H1 (cell line): Measurements from ENCODE around the gene ECE2. TPM values are rescaled to one million over a fixed set of nuclear protein-coding genes. Genes with fewer than 3 reads are reported as not detected.

Source experiments
- CTCF ChIA-PET: fragments of 300-600 bp; sonication (Branson Sonifier 250); formaldehyde crosslinking; loops from one replicate; lab custom pipeline; 2021; ENCODE audit not compliant: partially characterized antibody; lab: Charles Lee
- POLR2A ChIA-PET: fragments of 300-600 bp; sonication (Branson Sonifier 250); formaldehyde crosslinking; loops from one replicate; lab custom pipeline; 2021; ENCODE audit warnings: inconsistent platforms; ENCODE audit not compliant: partially characterized antibody; lab: Charles Lee
- DNase-seq, 2 experiments: peaks; one replicate each; pipeline versions ENCODE4 v3.0.0 to v3.0.0-alpha.2; 2010 to 2022; ENCODE audit warnings: low spot score in 2 of 2, low read depth in 1 of 2, mixed read lengths in 1 of 2
- FAIRE-seq: peaks from 2 replicates; lab custom pipeline; 2011; peaks lifted over from hg19 to GRCh38; lab: Jason Lieb, UNC
- H2AFZ ChIP-seq: 2 replicates; pipeline ENCODE4 v1.8.1; 2012; ENCODE audit warnings: low read length, inconsistent platforms
- H2AK5ac ChIP-seq: 2 replicates; pipeline ENCODE4 v1.6.1; 2013; ENCODE audit warnings: low read depth, low read length
- H2BK120ac ChIP-seq: replicated peaks from 2 replicates; pipeline ENCODE3; 2013; ENCODE audit warnings: low read depth, low read length, inconsistent platforms
- H2BK12ac ChIP-seq: 2 replicates; pipeline ENCODE4 v1.6.1; 2013; ENCODE audit warnings: low read depth, low read length
- H2BK15ac ChIP-seq: 2 replicates; pipeline ENCODE4 v1.6.1; 2013; ENCODE audit warnings: low read length
- H2BK20ac ChIP-seq: 2 replicates; pipeline ENCODE4 v1.6.1; 2013; ENCODE audit warnings: low read length
- H2BK5ac ChIP-seq: 2 replicates; pipeline ENCODE4 v1.6.1; 2013; ENCODE audit warnings: low read depth, low read length
- H3K14ac ChIP-seq: 2 replicates; pipeline ENCODE4 v1.6.1; 2013; ENCODE audit warnings: inconsistent platforms; ENCODE audit not compliant: insufficient read length
- H3K18ac ChIP-seq: 2 replicates; pipeline ENCODE4 v1.6.1; 2013; ENCODE audit warnings: low read length; ENCODE audit errors: extremely low read depth
- H3K23ac ChIP-seq: 2 replicates; pipeline ENCODE4 v1.6.1; 2013; ENCODE audit warnings: inconsistent platforms; ENCODE audit not compliant: insufficient read length
- H3K23me2 ChIP-seq: 2 replicates; pipeline ENCODE4 v1.6.1; 2013; ENCODE audit warnings: low read depth, low read length
- H3K27ac ChIP-seq: 2 replicates; pipeline ENCODE4 v1.6.1; 2011; ENCODE audit warnings: low read depth, low read length, inconsistent platforms
- H3K27me3 ChIP-seq, 4 experiments: replicated peaks in 1 of 4; 1 replicate in 1 of 4; 2 replicates in 3 of 4; pipeline versions ENCODE4 v1.6.1 to v1.8.1; 2011 to 2013; ENCODE audit warnings: low read length in 3 of 4, mild to moderate bottlenecking in 3 of 4, inconsistent platforms in 2 of 4, mixed read lengths in 2 of 4, moderate library complexity in 1 of 4; ENCODE audit not compliant: control insufficient read depth in 3 of 4, insufficient read depth in 3 of 4; ENCODE audit errors: extremely low read depth in 1 of 4
- H3K36me3 ChIP-seq, 4 experiments: 2 replicates each; pipeline versions ENCODE4 v1.6.1 to v1.8.1; 2011 to 2013; ENCODE audit warnings: mild to moderate bottlenecking in 4 of 4, low read length in 3 of 4, moderate library complexity in 2 of 4, control low read depth in 1 of 4, inconsistent platforms in 1 of 4; ENCODE audit not compliant: insufficient read depth in 4 of 4, control insufficient read depth in 2 of 4
- H3K4ac ChIP-seq: replicated peaks from 2 replicates; pipeline ENCODE3; 2013; ENCODE audit warnings: low read length, low read depth, mixed read lengths, inconsistent platforms; ENCODE audit not compliant: insufficient read length
- H3K4me1 ChIP-seq, 4 experiments: replicated peaks in 1 of 4; 1 replicate in 1 of 4; 2 replicates in 3 of 4; pipeline versions ENCODE4 v1.6.1 to v1.8.1; 2011 to 2013; ENCODE audit warnings: low read length in 3 of 4, inconsistent platforms in 2 of 4, mixed read lengths in 1 of 4; ENCODE audit not compliant: insufficient read depth in 4 of 4, control insufficient read depth in 3 of 4
- H3K4me2 ChIP-seq, 2 experiments: 2 replicates each; pipeline versions ENCODE4 v1.6.1 to v1.8.1; 2011 to 2013; ENCODE audit warnings: low read depth in 2 of 2, low read length in 2 of 2, control low read depth in 1 of 2, inconsistent platforms in 1 of 2, mild to moderate bottlenecking in 1 of 2; ENCODE audit not compliant: insufficient read depth in 1 of 2
- H3K4me3 ChIP-seq, 4 experiments: fragments of 200-600, 300-600 bp in 1 of 4; sonication (generic), shearing (Covaris generic), sonication (Bioruptor Twin) in 1 of 4; 2 replicates each; pipeline versions ENCODE4 v1.5.1 to v1.8.1; 2011 to 2016; ENCODE audit warnings: low read length in 4 of 4, low read depth in 3 of 4, control low read depth in 2 of 4, inconsistent platforms in 2 of 4, mild to moderate bottlenecking in 2 of 4, mixed read lengths in 1 of 4, moderate library complexity in 1 of 4; ENCODE audit not compliant: insufficient read depth in 2 of 4; ENCODE audit errors: extremely low read depth in 1 of 4
- H3K56ac ChIP-seq: replicated peaks from 2 replicates; pipeline ENCODE3; 2013; ENCODE audit warnings: low read depth, mild to moderate bottlenecking, mixed read lengths, low read length, inconsistent platforms; ENCODE audit not compliant: insufficient read length
- H3K79me1 ChIP-seq: 2 replicates; pipeline ENCODE4 v1.6.1; 2013; ENCODE audit warnings: low read depth, low read length, control low read depth
- H3K79me2 ChIP-seq, 2 experiments: 2 replicates each; pipeline versions ENCODE4 v1.6.1 to v1.8.1; 2012 to 2013; ENCODE audit warnings: low read length in 2 of 2, mild to moderate bottlenecking in 2 of 2, inconsistent platforms in 1 of 2; ENCODE audit not compliant: insufficient read depth in 2 of 2, control insufficient read depth in 1 of 2
- H3K9ac ChIP-seq, 4 experiments: replicated peaks in 1 of 4; 1 replicate in 1 of 4; 2 replicates in 3 of 4; pipeline versions ENCODE4 v1.6.1 to v1.8.1; 2011 to 2013; ENCODE audit warnings: low read depth in 3 of 4, low read length in 3 of 4, control low read depth in 2 of 4, mild to moderate bottlenecking in 2 of 4, moderate library complexity in 2 of 4, inconsistent platforms in 1 of 4; ENCODE audit errors: extremely low read depth in 1 of 4
- H3K9me3 ChIP-seq, 2 experiments: 2 replicates each; pipeline versions ENCODE4 v1.6.1 to v1.8.1; 2012 to 2013; ENCODE audit warnings: mild to moderate bottlenecking in 2 of 2, moderate library complexity in 2 of 2, control low read depth in 1 of 2, inconsistent platforms in 1 of 2, low read depth in 1 of 2, low read length in 1 of 2, mixed read lengths in 1 of 2; ENCODE audit not compliant: insufficient read depth in 2 of 2
- H4K20me1 ChIP-seq, 2 experiments: replicated peaks in 1 of 2; 2 replicates each; pipeline versions ENCODE3 to v1.8.1; 2011 to 2013; ENCODE audit warnings: inconsistent platforms in 2 of 2, low read length in 2 of 2, mild to moderate bottlenecking in 1 of 2; ENCODE audit not compliant: insufficient read depth in 2 of 2, control insufficient read depth in 1 of 2
- H4K5ac ChIP-seq: 2 replicates; pipeline ENCODE4 v1.6.1; 2013; ENCODE audit warnings: low read length, low read depth, mixed read lengths, inconsistent platforms; ENCODE audit not compliant: insufficient read length
- H4K8ac ChIP-seq: 2 replicates; pipeline ENCODE4 v1.8.0; 2013; ENCODE audit warnings: mild to moderate bottlenecking, moderate library complexity, low read length, inconsistent platforms; ENCODE audit not compliant: insufficient read depth; ENCODE audit errors: extremely low read depth
- H4K91ac ChIP-seq: replicated peaks from 2 replicates; pipeline ENCODE3; 2013; ENCODE audit warnings: low read length, mixed read lengths, inconsistent platforms; ENCODE audit not compliant: insufficient read length
- FOSL1 ChIP-seq: IDR thresholded peaks from 2 replicates; pipeline ENCODE4 v1.6.1; 2011; ENCODE audit warnings: mild to moderate bottlenecking, low read depth, low read length, moderate library complexity; ENCODE audit not compliant: insufficient read depth
- HDAC2 ChIP-seq, 2 experiments: fragments of 300-600 bp in 1 of 2; sonication (generic) in 1 of 2; IDR thresholded peaks; 2 replicates each; pipeline ENCODE4 v1.6.1; 2011 to 2012; ENCODE audit warnings: low read depth in 2 of 2, low read length in 2 of 2, mild to moderate bottlenecking in 2 of 2, moderate library complexity in 2 of 2, borderline replicate concordance in 1 of 2, inconsistent platforms in 1 of 2
- HDAC6 ChIP-seq: IDR thresholded peaks from one replicate; pipeline ENCODE4 v1.7.1; 2012; ENCODE audit warnings: low read depth, mild to moderate bottlenecking, inconsistent platforms, low read length, moderate library complexity
- POLR2AphosphoS5 ChIP-seq: IDR thresholded peaks from 2 replicates; pipeline ENCODE4 v1.6.1; 2011; ENCODE audit warnings: low read depth, low read length
- SP2 ChIP-seq: IDR thresholded peaks from 2 replicates; pipeline ENCODE4 v1.6.1; 2012; ENCODE audit warnings: mild to moderate bottlenecking, low read length, inconsistent platforms
- WGBS, 2 experiments: shearing (Covaris generic) in 1 of 2; methylation state at CpG; one replicate each; pipeline versions ENCODE4 v1.1.6 to v1.1.7; 2013 to 2015; ENCODE audit warnings: low lambda C conversion rate in 2 of 2, mixed read lengths in 2 of 2, inconsistent platforms in 1 of 2, low coverage in 1 of 2, missing lambda C conversion rate in 1 of 2; ENCODE audit not compliant: insufficient replicate concordance in 2 of 2, insufficient coverage in 1 of 2, insufficient read length in 1 of 2; ENCODE audit errors: extremely low coverage in 1 of 2, missing lambda C conversion rate in 1 of 2; 5-methylcytosine and 5-hydroxymethylcytosine counted together
- polyA plus RNA-seq, 7 experiments: library from polyadenylated mRNA; depleted of rRNA in 3 of 7; stranded (reverse) in 5 of 7; unstranded in 2 of 7; fragments of >200 nt in 5 of 7; fragments of 200-250 nt in 2 of 7; gene quantifications; 1 replicate in 5 of 7; 2 replicates in 1 of 7; 4 replicates in 1 of 7; pipeline versions ENCODE4 v1.2.1 to v1.2.3, GENCODE V29; 2011 to 2013; ENCODE audit warnings: missing spikeins in 2 of 7, mixed read lengths in 2 of 7
- total RNA-seq: library from RNA; stranded (reverse); fragmentation: NEBNext Ultra II Directional; extraction: Animal tissue kit (Norgen Biotek cat#: 25700); gene quantifications from 2 replicates; pipeline ENCODE4 v1.2.1, GENCODE V29; 2021

The ECE2 gene
- total and polyA plus RNA-seq, 2 of the 8 experiments (the other 6 are each of a cell fraction or from before 2014, with no cell fraction given), result 0.44 to 0.86 TPM

GRCh38 chr3:184333190-184333589 is 57.4 kb downstream of the ECE2 start:
- Histone ChIP-seq H3K9me3 (no peaks in the 10 kb centered on the region), H4K5ac (no peak overlapping the region), H3K56ac (no peak overlapping the region), H3K23me2 (peaks cover 12% of the 10 kb centered on the region), H3K4ac (no peak overlapping the region), H2BK5ac (no peak overlapping the region), H3K18ac (no peak overlapping the region), H2AK5ac (no peak overlapping the region), H3K14ac (no peak overlapping the region), H3K23ac (no peak overlapping the region), H4K8ac (no peak overlapping the region; the same call in 1 of the 2 replicates), H3K79me2 (0 out of 4 replicates have a peak, but pooled peaks cover 0 to 2% of the 10 kb centered on the region in 2 experiments), H2BK15ac (no peak overlapping the region), H3K27me3 (no peaks in the 10 kb centered on the region), H3K9ac (no peak overlapping the region), H2AFZ (no peak overlapping the region), H3K4me3 (no peak overlapping the region), H3K4me2 (no peak overlapping the region), H4K20me1 (peaks cover 17 to 31% of the 10 kb centered on the region in 2 experiments), H3K27ac (no peak overlapping the region), H3K36me3 (peaks cover 39 to 66% (median 59%) of the 10 kb centered on the region in 4 experiments), H3K79me1 (peaks cover 11% of the 10 kb centered on the region), H3K4me1 (peaks cover 0 to 16% (median 12%) of the 10 kb centered on the region in 4 experiments; a peak in 6 of 7 replicates), H4K91ac (no peak overlapping the region), H2BK120ac (no peak overlapping the region), H2BK12ac (no peak overlapping the region), H2BK20ac (no peak overlapping the region)
- WGBS, 2 experiments, result 95% methylated on average over 6 of the region's 6 CpGs; no CpG with 5 or more reads in 1 of the 2 experiments
- DNase-seq (no peak), FAIRE-seq (no peak)
- TF ChIP-seq HDAC2 (IDR thresholded peaks at IDR 0.05; ENCODE audit: borderline replicate concordance in 1 of 2, low read depth in 2 of 2, low read length in 2 of 2), result no peak
- no peak for TF ChIP-seq SP2
- no peak for TF ChIP-seq HDAC6
- TF ChIP-seq FOSL1, result no peak
- TF ChIP-seq POLR2AphosphoS5, result 0 out of 2 replicates have a peak, but pooled peaks have one; percentile 14
- ChIA-PET POLR2A (interaction anchor here (1.0 to 2.0 kb wide), 4 partner anchors 9 to 15 kb away, joined by 3 to 16 read pairs (median 9); no protein-coding TSS in a partner anchor), CTCF (interaction anchor here (1.2 kb wide), 1 partner anchor 17 kb away, joined by 4 read pairs; no protein-coding TSS in a partner anchor)
